WTC11 (cell line): ENCODE results near the gene HLA-DPA1.

Experiments used
- CREB1 ChIP-seq: sonication (generic); formaldehyde crosslinking; IDR thresholded peaks from 2 replicates; pipeline ENCODE4 v1.8.0; 2023; ENCODE audit warnings: mild to moderate bottlenecking, missing genetic modification reagents
- KAT7 ChIP-seq: sonication (generic); formaldehyde crosslinking; IDR thresholded peaks from 2 replicates; pipeline ENCODE4 v1.8.1; 2023; ENCODE audit warnings: missing genetic modification reagents, mild to moderate bottlenecking, borderline replicate concordance
- NR2C2 ChIP-seq: sonication (generic); formaldehyde crosslinking; IDR thresholded peaks from 2 replicates; pipeline ENCODE4 v1.8.0; 2022; ENCODE audit warnings: mild to moderate bottlenecking, missing genetic modification reagents
- TF ChIP-seq, protein P1 (sequence below): fragments of 200-600 bp; IDR thresholded peaks from 2 replicates; pipeline ENCODE4 v1.8.0; 2022; ENCODE audit warnings: antibody characterized with exemption
- TF ChIP-seq, protein P2 (sequence below): sonication (generic); formaldehyde crosslinking; IDR thresholded peaks from 2 replicates; pipeline ENCODE4 v1.8.0; 2022; ENCODE audit warnings: mild to moderate bottlenecking, missing genetic modification reagents

DNA sequence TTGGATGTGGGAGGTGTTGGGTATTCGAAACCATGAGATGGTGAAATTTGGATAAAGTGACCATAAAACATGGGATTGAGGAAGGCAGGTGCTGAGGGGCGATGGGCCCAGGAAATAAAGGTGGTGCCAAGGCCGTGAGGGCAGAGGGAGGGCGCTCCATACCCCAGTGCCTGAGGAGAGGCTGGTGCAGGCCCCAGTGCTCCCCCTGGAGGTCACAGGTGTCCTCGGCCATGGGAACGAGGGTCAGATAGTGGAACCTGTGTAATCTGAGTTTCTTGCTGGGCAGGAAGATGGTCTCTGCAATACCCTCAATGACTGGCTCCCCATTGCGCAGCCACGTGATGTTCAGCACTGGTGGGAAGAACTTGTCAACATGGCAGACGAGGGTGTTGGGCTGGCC is 18.5 kb upstream of the HLA-DPA1 start:
- TF ChIP-seq KAT7 (CRISPR knock-in tag) (no peak), NR2C2 (CRISPR knock-in tag) (no peak), CREB1 (CRISPR knock-in tag) (no peak)
- TF ChIP-seq, protein P1, sequence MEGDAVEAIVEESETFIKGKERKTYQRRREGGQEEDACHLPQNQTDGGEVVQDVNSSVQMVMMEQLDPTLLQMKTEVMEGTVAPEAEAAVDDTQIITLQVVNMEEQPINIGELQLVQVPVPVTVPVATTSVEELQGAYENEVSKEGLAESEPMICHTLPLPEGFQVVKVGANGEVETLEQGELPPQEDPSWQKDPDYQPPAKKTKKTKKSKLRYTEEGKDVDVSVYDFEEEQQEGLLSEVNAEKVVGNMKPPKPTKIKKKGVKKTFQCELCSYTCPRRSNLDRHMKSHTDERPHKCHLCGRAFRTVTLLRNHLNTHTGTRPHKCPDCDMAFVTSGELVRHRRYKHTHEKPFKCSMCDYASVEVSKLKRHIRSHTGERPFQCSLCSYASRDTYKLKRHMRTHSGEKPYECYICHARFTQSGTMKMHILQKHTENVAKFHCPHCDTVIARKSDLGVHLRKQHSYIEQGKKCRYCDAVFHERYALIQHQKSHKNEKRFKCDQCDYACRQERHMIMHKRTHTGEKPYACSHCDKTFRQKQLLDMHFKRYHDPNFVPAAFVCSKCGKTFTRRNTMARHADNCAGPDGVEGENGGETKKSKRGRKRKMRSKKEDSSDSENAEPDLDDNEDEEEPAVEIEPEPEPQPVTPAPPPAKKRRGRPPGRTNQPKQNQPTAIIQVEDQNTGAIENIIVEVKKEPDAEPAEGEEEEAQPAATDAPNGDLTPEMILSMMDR: peak; percentile 72
- TF ChIP-seq, protein P2, sequence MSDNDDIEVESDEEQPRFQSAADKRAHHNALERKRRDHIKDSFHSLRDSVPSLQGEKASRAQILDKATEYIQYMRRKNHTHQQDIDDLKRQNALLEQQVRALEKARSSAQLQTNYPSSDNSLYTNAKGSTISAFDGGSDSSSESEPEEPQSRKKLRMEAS (CRISPR knock-in tag): no peak
